Activated CD4-positive, alpha-beta T cell treated with anti-CD3 and anti-CD28 coated beads, Interleukin-2, amount 10 ng/mL, durations not matched to agents 7 days and 5 days (primary cell): ENCODE data around the gene MFN2. TPM values are rescaled to one million over a fixed set of nuclear protein-coding genes. Genes with fewer than 3 reads are reported as not detected.
"Not testable (repeated sequence)": the region's sequence is repeated elsewhere in the genome, so short reads cannot be mapped to it uniquely, and the experiment has no call there.

Source experiments
- CTCF ChIA-PET: fragments of 350-600 bp; sonication (Branson Sonifier 250); formaldehyde crosslinking; loops from one replicate; lab custom pipeline; 2021; ENCODE audit warnings: antibody characterized with exemption; lab: Charles Lee
- POLR2A ChIA-PET: fragments of 350-600 bp; sonication (Branson Sonifier 250); formaldehyde crosslinking; loops from one replicate; lab custom pipeline; 2021; ENCODE audit warnings: antibody characterized with exemption; lab: Charles Lee
- DNase-seq: peaks from one replicate; pipeline ENCODE4 v3.0.0-alpha.2; 2020
- H3K27ac Mint-ChIP-seq: one replicate; pipeline ENCODE4 v1.8.0; 2021; ENCODE audit warnings: mild to moderate bottlenecking, moderate library complexity, mixed read lengths
- H3K27me3 Mint-ChIP-seq: one replicate; pipeline ENCODE4 v1.8.0; 2021; ENCODE audit warnings: mixed read lengths
- H3K36me3 Mint-ChIP-seq: one replicate; pipeline ENCODE4 v1.8.0; 2021; ENCODE audit warnings: low read depth, mixed read lengths
- H3K4me1 Mint-ChIP-seq: one replicate; pipeline ENCODE4 v1.8.0; 2021; ENCODE audit warnings: mixed read lengths
- H3K4me3 Mint-ChIP-seq: one replicate; pipeline ENCODE4 v1.8.0; 2021; ENCODE audit warnings: mild to moderate bottlenecking, moderate library complexity, mixed read lengths
- H3K9me3 Mint-ChIP-seq: one replicate; pipeline ENCODE4 v1.8.0; 2021; ENCODE audit warnings: mixed read lengths
- total RNA-seq, 2 experiments: library from RNA; stranded (reverse); gene quantifications; one replicate each; pipeline ENCODE4 v1.2.3, GENCODE V29; 2021

Gene MFN2
- total RNA-seq, 2 experiments from 2014 or later, result 46.3 to 60.3 TPM

- no peaks in the 10 kb centered on the region for H3K4me1 Mint-ChIP-seq
- DNase-seq, result no peak
- CTCF ChIA-PET, result interaction anchor here (0.9 to 1.4 kb wide), 2 partner anchors 8 to 25 kb away, joined by 3 to 5 read pairs; no protein-coding TSS in a partner anchor
- POLR2A ChIA-PET, result no interaction called here
- H3K27ac Mint-ChIP-seq, result no peak overlapping the region
- no peaks in the 10 kb centered on the region for H3K9me3 Mint-ChIP-seq
- peaks cover 74% of the 10 kb centered on the region for H3K36me3 Mint-ChIP-seq
- no peaks in the 10 kb centered on the region for H3K27me3 Mint-ChIP-seq
- no peak overlapping the region for H3K4me3 Mint-ChIP-seq
Measured at GRCh38 chr1:12006167-12006921, 26.1 kb downstream of the MFN2 start.

GRCh38 chr1:12007204-12007603, 27.0 kb downstream of the MFN2 start:
- Mint-ChIP-seq H3K4me3 (no peak overlapping the region), H3K36me3 (peaks cover 73% of the 10 kb centered on the region), H3K27ac (peak overlapping the region; percentile 64), H3K27me3 (no peaks in the 10 kb centered on the region), H3K9me3 (no peaks in the 10 kb centered on the region), H3K4me1 (peaks cover 3% of the 10 kb centered on the region)
- no peak for DNase-seq
- ChIA-PET POLR2A (interaction anchor here (0.7 kb wide), 1 partner anchor 67 kb away, joined by 3 read pairs; no protein-coding TSS in a partner anchor), CTCF (no interaction called here)

GRCh38 chr1:12008355-12008754, 28.1 kb downstream of the MFN2 start:
- DNase-seq, H3K27ac Mint-ChIP-seq, CTCF ChIA-PET, H3K9me3 Mint-ChIP-seq, H3K4me3 Mint-ChIP-seq, H3K27me3 Mint-ChIP-seq: not testable (repeated sequence)
- Mint-ChIP-seq H3K4me1 (peaks cover 14% of the 10 kb centered on the region), H3K36me3 (peaks cover 71% of the 10 kb centered on the region)
- POLR2A ChIA-PET, result interaction anchor here (0.6 kb wide), 1 partner anchor 100 kb away, joined by 4 read pairs; no protein-coding TSS in a partner anchor

GRCh38 chr1:12009318-12009947, 29.2 kb downstream of the MFN2 start:
- H3K36me3 Mint-ChIP-seq, result peaks cover 66% of the 10 kb centered on the region
- CTCF ChIA-PET, result interaction anchor here (2.2 kb wide), 1 partner anchor 10 kb away, joined by 8 read pairs; the partner anchor contains the start of gene MIIP
- no peak overlapping the region for H3K4me3 Mint-ChIP-seq
- POLR2A ChIA-PET, result interaction anchor here (0.7 kb wide), 1 partner anchor 59 kb away, joined by 3 read pairs; no protein-coding TSS in a partner anchor
- no peak for DNase-seq
- peak overlapping the region; percentile 9 for H3K27ac Mint-ChIP-seq
- H3K9me3 Mint-ChIP-seq, result no peaks in the 10 kb centered on the region
- H3K27me3 Mint-ChIP-seq, result no peaks in the 10 kb centered on the region
- peaks cover 20% of the 10 kb centered on the region for H3K4me1 Mint-ChIP-seq

GRCh38 chr1:12010746-12011570, 30.7 kb downstream of the MFN2 start:
- no peaks in the 10 kb centered on the region for H3K27me3 Mint-ChIP-seq
- H3K4me1 Mint-ChIP-seq, result peaks cover 27% of the 10 kb centered on the region
- CTCF ChIA-PET, result interaction anchor here (0.7 to 2.2 kb wide), 11 partner anchors 9 to 292 kb away, joined by 3 to 8 read pairs (median 4); partner anchors contain the start of genes MIIP and TNFRSF8
- no peaks in the 10 kb centered on the region for H3K9me3 Mint-ChIP-seq
- POLR2A ChIA-PET, result interaction anchor here (0.9 to 1.2 kb wide), 3 partner anchors 34 to 103 kb away, joined by 3 to 4 read pairs (median 3); no protein-coding TSS in a partner anchor
- peaks cover 54% of the 10 kb centered on the region for H3K36me3 Mint-ChIP-seq
- peak overlapping the region; percentile 13 for H3K27ac Mint-ChIP-seq
- H3K4me3 Mint-ChIP-seq, result no peak overlapping the region
- DNase-seq, result no peak

- H3K36me3 Mint-ChIP-seq, result peaks cover 50% of the 10 kb centered on the region
- POLR2A ChIA-PET, result interaction anchor here (1.2 kb wide), 1 partner anchor 33 kb away, joined by 4 read pairs; no protein-coding TSS in a partner anchor
- CTCF ChIA-PET, result interaction anchor here (0.9 to 2.2 kb wide), 4 partner anchors 8 to 293 kb away, joined by 4 to 8 read pairs (median 6); partner anchors contain the start of gene MIIP
Measured at GRCh38 chr1:12011998-12012397, 31.8 kb downstream of the MFN2 start.

GRCh38 chr1:12012560-12013316, 32.5 kb downstream of the MFN2 start:
- DNase-seq, result no peak
- Mint-ChIP-seq H3K9me3 (no peaks in the 10 kb centered on the region), H3K4me3 (no peak overlapping the region), H3K4me1 (peaks cover 30% of the 10 kb centered on the region), H3K36me3 (peaks cover 44% of the 10 kb centered on the region), H3K27me3 (no peaks in the 10 kb centered on the region), H3K27ac (peak overlapping the region; percentile 61)
- CTCF ChIA-PET, result interaction anchor here (0.8 to 1.7 kb wide), 3 partner anchors 10 to 24 kb away, joined by 4 to 6 read pairs (median 5); no protein-coding TSS in a partner anchor
- POLR2A ChIA-PET, result no interaction called here

More at GRCh38 chr1:12011998-12012397, 31.8 kb downstream of the MFN2 start:
- no peak overlapping the region for H3K4me3 Mint-ChIP-seq
- no peaks in the 10 kb centered on the region for H3K9me3 Mint-ChIP-seq
- DNase-seq, result no peak
- no peaks in the 10 kb centered on the region for H3K27me3 Mint-ChIP-seq
- peaks cover 30% of the 10 kb centered on the region for H3K4me1 Mint-ChIP-seq
- no peak overlapping the region for H3K27ac Mint-ChIP-seq

GRCh38 chr1:12014141-12014991, 34.1 kb downstream of the MFN2 start:
- Mint-ChIP-seq H3K4me3 (no peak overlapping the region), H3K27ac (peak overlapping the region; percentile 1), H3K27me3 (no peaks in the 10 kb centered on the region), H3K9me3 (no peaks in the 10 kb centered on the region), H3K4me1 (peaks cover 34% of the 10 kb centered on the region), H3K36me3 (peaks cover 33% of the 10 kb centered on the region)
- POLR2A ChIA-PET, result interaction anchor here (0.6 to 0.7 kb wide), 2 partner anchors 44 to 94 kb away, joined by 3 read pairs; no protein-coding TSS in a partner anchor
- CTCF ChIA-PET, result interaction anchor here (0.5 to 1.3 kb wide), 4 partner anchors 9 to 87 kb away, joined by 3 to 5 read pairs (median 3); no protein-coding TSS in a partner anchor
- no peak for DNase-seq

GRCh38 chr1:12015001-12015491, 34.8 kb downstream of the MFN2 start:
- DNase-seq, result no peak
- no peak overlapping the region for H3K27ac Mint-ChIP-seq
- no peaks in the 10 kb centered on the region for H3K27me3 Mint-ChIP-seq
- no peak overlapping the region for H3K4me3 Mint-ChIP-seq
- H3K36me3 Mint-ChIP-seq, result peaks cover 27% of the 10 kb centered on the region
- no peaks in the 10 kb centered on the region for H3K9me3 Mint-ChIP-seq
- ChIA-PET POLR2A (interaction anchor here (0.6 kb wide), 1 partner anchor 93 kb away, joined by 3 read pairs; no protein-coding TSS in a partner anchor), CTCF (no interaction called here)
- peaks cover 37% of the 10 kb centered on the region for H3K4me1 Mint-ChIP-seq

- Mint-ChIP-seq H3K9me3 (no peaks in the 10 kb centered on the region), H3K4me3 (no peak overlapping the region), H3K27me3 (no peaks in the 10 kb centered on the region), H3K4me1 (peaks cover 41% of the 10 kb centered on the region), H3K36me3 (peaks cover 24% of the 10 kb centered on the region), H3K27ac (no peak overlapping the region)
- ChIA-PET POLR2A (no interaction called here), CTCF (no interaction called here)
- DNase-seq, result no peak
Measured at GRCh38 chr1:12015499-12015898, 35.3 kb downstream of the MFN2 start.
